Liver (tissue), 9 donors: Measurements from ENCODE around the gene YEATS2. TPM values are rescaled to one million over a fixed set of nuclear protein-coding genes. Genes with fewer than 3 reads are reported as not detected.

Source experiments
- DNase-seq: peaks from one replicate; pipeline ENCODE4 v3.0.0-alpha.2; 2017; ENCODE audit warnings: low spot score
- H3K27ac ChIP-seq, 2 donors: one replicate each; pipeline ENCODE4 v1.7.0; 2013; ENCODE audit warnings: inconsistent platforms in 2 of 2, low read length in 2 of 2, control low read depth in 1 of 2, low read depth in 1 of 2, mild to moderate bottlenecking in 1 of 2
- H3K27me3 ChIP-seq, 4 donors: one replicate each; pipeline versions ENCODE4 v1.6.1 to v1.7.0; 2013; ENCODE audit warnings: low read length in 3 of 4, inconsistent platforms in 1 of 4, mild to moderate bottlenecking in 1 of 4, moderate library complexity in 1 of 4; ENCODE audit not compliant: control insufficient read depth in 4 of 4, insufficient read depth in 4 of 4
- H3K36me3 ChIP-seq, 4 donors: one replicate each; pipeline versions ENCODE4 v1.6.1 to v1.7.0; 2013; ENCODE audit warnings: low read length in 3 of 4, mild to moderate bottlenecking in 3 of 4, low read depth in 1 of 4, moderate library complexity in 1 of 4; ENCODE audit not compliant: control insufficient read depth in 4 of 4, insufficient read depth in 3 of 4
- H3K4me1 ChIP-seq, 4 donors: one replicate each; pipeline versions ENCODE4 v1.6.1 to v1.7.0; 2013; ENCODE audit warnings: low read length in 3 of 4, mild to moderate bottlenecking in 3 of 4, moderate library complexity in 1 of 4; ENCODE audit not compliant: control insufficient read depth in 4 of 4, insufficient read depth in 4 of 4
- H3K4me3 ChIP-seq, 3 donors: one replicate each; pipeline versions ENCODE4 v1.6.1 to v1.7.0; 2013; ENCODE audit warnings: low read length in 3 of 3, control low read depth in 1 of 3, low read depth in 1 of 3, mild to moderate bottlenecking in 1 of 3
- H3K9ac ChIP-seq, 2 donors: one replicate each; pipeline ENCODE4 v1.7.0; 2013; ENCODE audit warnings: low read length in 2 of 2, mild to moderate bottlenecking in 2 of 2, moderate library complexity in 2 of 2, control low read depth in 1 of 2, low read depth in 1 of 2
- H3K9me3 ChIP-seq, 4 donors: one replicate each; pipeline versions ENCODE4 v1.6.1 to v1.7.0; 2013; ENCODE audit warnings: low read length in 3 of 4; ENCODE audit not compliant: control insufficient read depth in 4 of 4
- EGR1 ChIP-seq, 2 donors: IDR thresholded peaks; 2 replicates each; pipeline ENCODE4 v1.6.1; 2016 to 2018; ENCODE audit warnings: antibody characterized with exemption in 2 of 2, low read depth in 2 of 2
- FOXA1 ChIP-seq: IDR thresholded peaks from 2 replicates; pipeline ENCODE4 v1.6.1; 2016; ENCODE audit warnings: antibody characterized with exemption
- FOXA2 ChIP-seq: IDR thresholded peaks from 2 replicates; pipeline ENCODE4 v1.6.1; 2016; ENCODE audit warnings: antibody characterized with exemption
- GABPA ChIP-seq, 2 donors: IDR thresholded peaks in 1 of 2; conservative IDR thresholded peaks in 1 of 2; 2 replicates each; pipeline ENCODE4 v1.6.1; 2016; ENCODE audit warnings: antibody characterized with exemption in 2 of 2, mild to moderate bottlenecking in 1 of 2, moderate library complexity in 1 of 2
- HNF4A ChIP-seq, 2 donors: conservative IDR thresholded peaks; 2 replicates each; pipeline ENCODE4 v1.6.1; 2016; ENCODE audit warnings: antibody characterized with exemption in 2 of 2, mild to moderate bottlenecking in 2 of 2
- JUND ChIP-seq, 2 donors: IDR thresholded peaks; 2 replicates each; pipeline ENCODE4 v1.6.1; 2016; ENCODE audit warnings: antibody characterized with exemption in 2 of 2
- NR2F2 ChIP-seq: IDR thresholded peaks from 2 replicates; pipeline ENCODE4 v1.6.1; 2016; ENCODE audit warnings: antibody characterized with exemption
- RAD21 ChIP-seq, 2 donors: IDR thresholded peaks; 2 replicates each; pipeline ENCODE4 v1.6.1; 2016; ENCODE audit warnings: antibody characterized with exemption in 2 of 2, mild to moderate bottlenecking in 2 of 2
- RXRA ChIP-seq, 2 donors: IDR thresholded peaks; 2 replicates each; pipeline ENCODE4 v1.6.1; 2017 to 2018; ENCODE audit warnings: antibody characterized with exemption in 2 of 2, mild to moderate bottlenecking in 1 of 2
- SP1 ChIP-seq: IDR thresholded peaks from 2 replicates; pipeline ENCODE4 v1.6.1; 2018; ENCODE audit warnings: antibody characterized with exemption, mild to moderate bottlenecking
- TAF1 ChIP-seq: conservative IDR thresholded peaks from 2 replicates; pipeline ENCODE4 v1.6.1; 2016; ENCODE audit warnings: antibody characterized with exemption, mild to moderate bottlenecking
- YY1 ChIP-seq: IDR thresholded peaks from 2 replicates; pipeline ENCODE4 v1.6.1; 2016; ENCODE audit warnings: antibody characterized with exemption, mild to moderate bottlenecking
- whole genome bisulfite sequencing: extraction: QIAGEN DNeasy Blood & Tissue Kit; methylation state at CpG from one replicate; pipeline ENCODE4 v1.1.7; 2013; 5-methylcytosine and 5-hydroxymethylcytosine counted together
- polyA plus RNA-seq, 2 donors: library from polyadenylated mRNA; stranded (reverse) in 1 of 2; unstranded in 1 of 2; fragments of 200-250 nt in 1 of 2; fragments of >200 nt in 1 of 2; fragmentation: Nextera tagmentation in 1 of 2; extraction: Ambion mirVana in 1 of 2; gene quantifications; one replicate each; pipeline versions ENCODE4 v1.2.1 to v1.2.3, GENCODE V29; 2013 to 2015
- total RNA-seq, 2 donors: library from RNA; depleted of rRNA; stranded (reverse); fragments of >200 nt; gene quantifications; one replicate each; pipeline ENCODE4 v1.2.3, GENCODE V29; 2014
- TF ChIP-seq, protein P1 (sequence below): IDR thresholded peaks from 2 replicates; pipeline ENCODE4 v1.6.1; 2016; ENCODE audit warnings: antibody characterized with exemption
- TF ChIP-seq, protein P2 (sequence below): IDR thresholded peaks from 2 replicates; pipeline ENCODE4 v1.6.1; 2016; ENCODE audit warnings: antibody characterized with exemption
- TF ChIP-seq, protein P3 (sequence below): IDR thresholded peaks from 2 replicates; pipeline ENCODE4 v1.6.1; 2016; ENCODE audit warnings: antibody characterized with exemption
- TF ChIP-seq, protein P4 (sequence below): fragments of 150-350 bp; IDR thresholded peaks from 2 replicates; pipeline ENCODE4 v1.5.1; 2017; ENCODE audit warnings: improper control_type of control experiment, low read depth, low read length; ENCODE audit not compliant: missing input control
- TF ChIP-seq, protein P5 (sequence below): IDR thresholded peaks from 2 replicates; pipeline ENCODE4 v1.6.1; 2016; ENCODE audit warnings: antibody characterized with exemption, mild to moderate bottlenecking
- donor health status: healthy.
- donor health status: healthy.
- donor health status: healthy.
- donor health status: healthy.
- donor health status: healthy.

The YEATS2 gene
- total and polyA plus RNA-seq, 4 donors = 1.5 to 9.4 (median 4.9) TPM

DNA sequence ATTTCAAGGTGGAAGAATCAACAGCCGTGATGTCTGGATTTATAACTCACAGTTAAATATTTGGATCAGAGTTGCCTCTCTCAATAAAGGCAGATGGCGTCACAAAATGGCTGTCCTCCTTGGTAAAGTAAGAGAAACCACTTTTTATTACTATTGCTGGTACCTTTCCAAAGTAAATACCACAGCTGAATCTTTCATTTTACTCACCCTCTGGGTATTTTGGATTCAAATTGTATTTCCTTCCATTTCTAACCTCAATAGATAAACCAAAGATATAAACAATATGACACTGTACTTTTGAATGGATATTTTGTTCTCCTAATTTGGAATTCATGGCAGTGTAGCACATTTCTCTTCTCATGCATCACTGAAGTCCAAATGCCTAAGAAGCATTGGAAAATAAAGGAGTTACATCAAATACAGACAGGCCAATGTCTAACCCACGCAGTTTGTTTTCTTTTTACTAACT is 32.6 kb upstream of the YEATS2 start:
- Histone ChIP-seq H3K4me1 (peaks cover 0 to 12% (median 9%) of the 10 kb centered on the region in 4 donors), H3K9ac (no peak overlapping the region), H3K4me3 (no peak overlapping the region), H3K27me3 (no peaks in the 10 kb centered on the region), H3K9me3 (no peaks in the 10 kb centered on the region), H3K36me3 (peaks cover 17 to 29% (median 23%) of the 10 kb centered on the region in 4 donors), H3K27ac (no peak overlapping the region)
- DNase-seq = no peak
- WGBS = 89% methylated on average over 3 of the region's 3 CpGs
- no peak for TF ChIP-seq NR2F2
- no peak for TF ChIP-seq HNF4A (conservative IDR thresholded peaks at IDR 0.05)
- TF ChIP-seq FOXA1 = no peak
- no peak for TF ChIP-seq RAD21 (IDR thresholded peaks at IDR 0.05)
- no peak for TF ChIP-seq TAF1

DNA sequence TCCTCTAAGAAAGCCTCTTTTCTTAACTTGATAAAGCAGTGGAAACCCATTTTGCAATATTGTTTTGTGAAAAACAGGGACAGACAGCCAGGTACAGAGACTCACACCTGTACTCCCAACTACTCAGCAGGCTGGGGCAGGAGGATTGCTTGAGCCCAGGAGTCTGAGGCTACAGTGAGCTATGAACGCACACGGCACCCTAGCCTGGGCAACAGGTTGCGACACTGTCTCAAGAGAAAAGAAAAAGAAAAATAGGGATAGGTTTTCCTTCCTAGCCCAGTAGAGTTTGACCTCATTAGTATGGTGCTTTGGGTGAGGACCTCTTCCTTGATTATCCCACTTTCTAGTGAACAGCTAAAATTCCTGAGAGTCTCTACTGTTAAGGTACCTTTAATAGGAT is 17.5 kb upstream of the YEATS2 start:
- 96% methylated on average over 3 of the region's 3 CpGs for WGBS
- Histone ChIP-seq H3K4me1 (no peaks in the 10 kb centered on the region), H3K27me3 (no peaks in the 10 kb centered on the region), H3K27ac (no peak overlapping the region), H3K9me3 (no peaks in the 10 kb centered on the region), H3K36me3 (peaks cover 4 to 28% (median 14%) of the 10 kb centered on the region in 4 donors), H3K4me3 (no peak overlapping the region), H3K9ac (no peak overlapping the region)
- TF ChIP-seq, protein P1, sequence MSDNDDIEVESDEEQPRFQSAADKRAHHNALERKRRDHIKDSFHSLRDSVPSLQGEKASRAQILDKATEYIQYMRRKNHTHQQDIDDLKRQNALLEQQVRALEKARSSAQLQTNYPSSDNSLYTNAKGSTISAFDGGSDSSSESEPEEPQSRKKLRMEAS = no peak
- TF ChIP-seq, protein P2, sequence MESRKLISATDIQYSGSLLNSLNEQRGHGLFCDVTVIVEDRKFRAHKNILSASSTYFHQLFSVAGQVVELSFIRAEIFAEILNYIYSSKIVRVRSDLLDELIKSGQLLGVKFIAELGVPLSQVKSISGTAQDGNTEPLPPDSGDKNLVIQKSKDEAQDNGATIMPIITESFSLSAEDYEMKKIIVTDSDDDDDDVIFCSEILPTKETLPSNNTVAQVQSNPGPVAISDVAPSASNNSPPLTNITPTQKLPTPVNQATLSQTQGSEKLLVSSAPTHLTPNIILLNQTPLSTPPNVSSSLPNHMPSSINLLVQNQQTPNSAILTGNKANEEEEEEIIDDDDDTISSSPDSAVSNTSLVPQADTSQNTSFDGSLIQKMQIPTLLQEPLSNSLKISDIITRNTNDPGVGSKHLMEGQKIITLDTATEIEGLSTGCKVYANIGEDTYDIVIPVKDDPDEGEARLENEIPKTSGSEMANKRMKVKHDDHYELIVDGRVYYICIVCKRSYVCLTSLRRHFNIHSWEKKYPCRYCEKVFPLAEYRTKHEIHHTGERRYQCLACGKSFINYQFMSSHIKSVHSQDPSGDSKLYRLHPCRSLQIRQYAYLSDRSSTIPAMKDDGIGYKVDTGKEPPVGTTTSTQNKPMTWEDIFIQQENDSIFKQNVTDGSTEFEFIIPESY = no peak
- TF ChIP-seq, protein P3, sequence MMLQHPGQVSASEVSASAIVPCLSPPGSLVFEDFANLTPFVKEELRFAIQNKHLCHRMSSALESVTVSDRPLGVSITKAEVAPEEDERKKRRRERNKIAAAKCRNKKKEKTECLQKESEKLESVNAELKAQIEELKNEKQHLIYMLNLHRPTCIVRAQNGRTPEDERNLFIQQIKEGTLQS = no peak
- TF ChIP-seq, protein P4, sequence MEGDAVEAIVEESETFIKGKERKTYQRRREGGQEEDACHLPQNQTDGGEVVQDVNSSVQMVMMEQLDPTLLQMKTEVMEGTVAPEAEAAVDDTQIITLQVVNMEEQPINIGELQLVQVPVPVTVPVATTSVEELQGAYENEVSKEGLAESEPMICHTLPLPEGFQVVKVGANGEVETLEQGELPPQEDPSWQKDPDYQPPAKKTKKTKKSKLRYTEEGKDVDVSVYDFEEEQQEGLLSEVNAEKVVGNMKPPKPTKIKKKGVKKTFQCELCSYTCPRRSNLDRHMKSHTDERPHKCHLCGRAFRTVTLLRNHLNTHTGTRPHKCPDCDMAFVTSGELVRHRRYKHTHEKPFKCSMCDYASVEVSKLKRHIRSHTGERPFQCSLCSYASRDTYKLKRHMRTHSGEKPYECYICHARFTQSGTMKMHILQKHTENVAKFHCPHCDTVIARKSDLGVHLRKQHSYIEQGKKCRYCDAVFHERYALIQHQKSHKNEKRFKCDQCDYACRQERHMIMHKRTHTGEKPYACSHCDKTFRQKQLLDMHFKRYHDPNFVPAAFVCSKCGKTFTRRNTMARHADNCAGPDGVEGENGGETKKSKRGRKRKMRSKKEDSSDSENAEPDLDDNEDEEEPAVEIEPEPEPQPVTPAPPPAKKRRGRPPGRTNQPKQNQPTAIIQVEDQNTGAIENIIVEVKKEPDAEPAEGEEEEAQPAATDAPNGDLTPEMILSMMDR = no peak
- no peak for TF ChIP-seq EGR1 (IDR thresholded peaks at IDR 0.05; ENCODE audit: low read depth in 2 of 2)
- no peak for TF ChIP-seq JUND (IDR thresholded peaks at IDR 0.05)
- TF ChIP-seq TAF1 = no peak
- TF ChIP-seq RAD21 (IDR thresholded peaks at IDR 0.05) = no peak
- TF ChIP-seq GABPA (IDR thresholded peaks at IDR 0.05 in 1 of 2, conservative IDR thresholded peaks at IDR 0.05 in 1 of 2) = no peak
- TF ChIP-seq, protein P5, sequence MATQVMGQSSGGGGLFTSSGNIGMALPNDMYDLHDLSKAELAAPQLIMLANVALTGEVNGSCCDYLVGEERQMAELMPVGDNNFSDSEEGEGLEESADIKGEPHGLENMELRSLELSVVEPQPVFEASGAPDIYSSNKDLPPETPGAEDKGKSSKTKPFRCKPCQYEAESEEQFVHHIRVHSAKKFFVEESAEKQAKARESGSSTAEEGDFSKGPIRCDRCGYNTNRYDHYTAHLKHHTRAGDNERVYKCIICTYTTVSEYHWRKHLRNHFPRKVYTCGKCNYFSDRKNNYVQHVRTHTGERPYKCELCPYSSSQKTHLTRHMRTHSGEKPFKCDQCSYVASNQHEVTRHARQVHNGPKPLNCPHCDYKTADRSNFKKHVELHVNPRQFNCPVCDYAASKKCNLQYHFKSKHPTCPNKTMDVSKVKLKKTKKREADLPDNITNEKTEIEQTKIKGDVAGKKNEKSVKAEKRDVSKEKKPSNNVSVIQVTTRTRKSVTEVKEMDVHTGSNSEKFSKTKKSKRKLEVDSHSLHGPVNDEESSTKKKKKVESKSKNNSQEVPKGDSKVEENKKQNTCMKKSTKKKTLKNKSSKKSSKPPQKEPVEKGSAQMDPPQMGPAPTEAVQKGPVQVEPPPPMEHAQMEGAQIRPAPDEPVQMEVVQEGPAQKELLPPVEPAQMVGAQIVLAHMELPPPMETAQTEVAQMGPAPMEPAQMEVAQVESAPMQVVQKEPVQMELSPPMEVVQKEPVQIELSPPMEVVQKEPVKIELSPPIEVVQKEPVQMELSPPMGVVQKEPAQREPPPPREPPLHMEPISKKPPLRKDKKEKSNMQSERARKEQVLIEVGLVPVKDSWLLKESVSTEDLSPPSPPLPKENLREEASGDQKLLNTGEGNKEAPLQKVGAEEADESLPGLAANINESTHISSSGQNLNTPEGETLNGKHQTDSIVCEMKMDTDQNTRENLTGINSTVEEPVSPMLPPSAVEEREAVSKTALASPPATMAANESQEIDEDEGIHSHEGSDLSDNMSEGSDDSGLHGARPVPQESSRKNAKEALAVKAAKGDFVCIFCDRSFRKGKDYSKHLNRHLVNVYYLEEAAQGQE = no peak
- no peak for TF ChIP-seq HNF4A (conservative IDR thresholded peaks at IDR 0.05)
- no peak for TF ChIP-seq RXRA (IDR thresholded peaks at IDR 0.05)
- TF ChIP-seq FOXA2 = no peak
- no peak for TF ChIP-seq SP1
- TF ChIP-seq YY1 = no peak
- no peak for DNase-seq
